Hepatocyte (in vitro differentiated cells): Measurements from ENCODE around the gene HELZ2. TPM values are rescaled to one million over a fixed set of nuclear protein-coding genes. Genes with fewer than 3 reads are reported as not detected.

ENCODE experiments used
- DNase-seq: peaks from one replicate; pipeline ENCODE4 v3.0.0-alpha.2; 2016; ENCODE audit warnings: low spot score
- H2AFZ ChIP-seq: fragments of 200-600 bp; sonication (generic); 2 replicates; pipeline ENCODE4 v1.6.0; 2016; ENCODE audit warnings: antibody characterized with exemption, mild to moderate bottlenecking
- H3K27ac ChIP-seq: fragments of 200-600 bp; sonication (generic); 2 replicates; pipeline ENCODE4 v1.5.1; 2016; ENCODE audit warnings: mild to moderate bottlenecking
- H3K27me3 ChIP-seq: fragments of 200-600 bp; sonication (generic); 2 replicates; pipeline ENCODE4 v1.6.1; 2016
- H3K36me3 ChIP-seq: fragments of 200-600 bp; sonication (generic); replicated peaks from 2 replicates; pipeline ENCODE4 v1.5.1; 2016; ENCODE audit warnings: low read depth; ENCODE audit not compliant: insufficient read depth
- H3K4me1 ChIP-seq: fragments of 200-600 bp; sonication (generic); 2 replicates; pipeline ENCODE4 v1.5.1; 2016; ENCODE audit warnings: mild to moderate bottlenecking, moderate library complexity; ENCODE audit not compliant: insufficient read depth
- H3K4me2 ChIP-seq: fragments of 200-600 bp; sonication (generic); 2 replicates; pipeline ENCODE4 v1.6.0; 2016
- H3K4me3 ChIP-seq: fragments of 200-600 bp; sonication (generic); 2 replicates; pipeline ENCODE4 v1.5.1; 2016; ENCODE audit warnings: mild to moderate bottlenecking
- H3K79me2 ChIP-seq: fragments of 200-600 bp; sonication (generic); 2 replicates; pipeline ENCODE4 v1.6.0; 2017; ENCODE audit warnings: mild to moderate bottlenecking
- H3K9me2 ChIP-seq: fragments of 200-600 bp; sonication (generic); replicated peaks from 2 replicates; pipeline ENCODE4 v1.6.0; 2017; ENCODE audit warnings: mild to moderate bottlenecking; ENCODE audit not compliant: insufficient read depth
- H3K9me3 ChIP-seq: fragments of 200-600 bp; sonication (generic); 2 replicates; pipeline ENCODE4 v1.5.1; 2016; ENCODE audit warnings: low read depth, mild to moderate bottlenecking
- H4K20me1 ChIP-seq: fragments of 200-600 bp; sonication (generic); 2 replicates; pipeline ENCODE4 v1.6.0; 2016; ENCODE audit warnings: mild to moderate bottlenecking; ENCODE audit not compliant: insufficient read depth, poor library complexity, severe bottlenecking
- WGBS: methylation state at CpG from one replicate; pipeline ENCODE4 v1.1.6; 2016; ENCODE audit warnings: low lambda C conversion rate; ENCODE audit errors: missing lambda C conversion rate; 5-methylcytosine and 5-hydroxymethylcytosine counted together
- polyA plus RNA-seq: library from polyadenylated mRNA; unstranded; fragments of >200 nt; fragmentation: Nextera tagmentation; extraction: Ambion mirVana; gene quantifications from 2 replicates; pipeline ENCODE4 v1.2.1, GENCODE V29; 2016
- total RNA-seq: library from RNA; depleted of rRNA; stranded (reverse); fragments of >200 nt; gene quantifications from 2 replicates; pipeline ENCODE4 v1.2.3, GENCODE V29; 2014
- TF ChIP-seq, protein P1 (sequence below): fragments of 200-600 bp; sonication (generic); IDR thresholded peaks from 2 replicates; pipeline ENCODE4 v1.5.1; 2016; ENCODE audit warnings: antibody characterized with exemption, mild to moderate bottlenecking; ENCODE audit not compliant: poor library complexity

HELZ2 gene
- total and polyA plus RNA-seq, 2 experiments from 2014 or later: 4.6 to 17.0 TPM

DNA sequence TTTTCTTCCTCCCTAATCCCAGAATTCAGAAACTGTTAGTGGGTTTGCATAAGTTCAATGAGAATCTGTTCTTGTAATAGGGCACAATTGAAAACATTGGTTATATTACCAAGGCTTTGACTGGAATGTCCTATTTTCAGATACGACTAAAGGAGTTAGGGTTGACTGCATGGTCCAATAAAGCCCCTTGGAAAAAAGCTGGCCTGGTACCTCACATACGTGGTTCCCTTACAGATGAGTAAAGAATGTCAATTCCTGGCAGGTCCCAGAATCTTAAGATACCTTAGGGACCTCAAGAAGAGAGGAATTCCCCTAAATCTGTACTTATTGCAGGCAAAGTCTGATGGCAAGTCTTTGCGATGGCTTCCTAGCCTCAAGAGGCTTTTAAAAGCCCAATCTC is 48.9 kb downstream of the HELZ2 start:
- H3K36me3 ChIP-seq: no peaks in the 10 kb centered on the region
- no peaks in the 10 kb centered on the region for H3K9me2 ChIP-seq
- no peak overlapping the region for H3K4me3 ChIP-seq
- H3K9me3 ChIP-seq: no peaks in the 10 kb centered on the region
- peaks cover 16% of the 10 kb centered on the region for H3K79me2 ChIP-seq
- H2AFZ ChIP-seq: no peak overlapping the region
- no peak overlapping the region for H3K4me2 ChIP-seq
- no peak overlapping the region for H3K27ac ChIP-seq
- peaks cover 24% of the 10 kb centered on the region for H4K20me1 ChIP-seq
- 78% methylated on average over 3 of the region's 3 CpGs for WGBS
- peaks cover 8% of the 10 kb centered on the region for H3K4me1 ChIP-seq
- H3K27me3 ChIP-seq: no peaks in the 10 kb centered on the region
- TF ChIP-seq, protein P1, sequence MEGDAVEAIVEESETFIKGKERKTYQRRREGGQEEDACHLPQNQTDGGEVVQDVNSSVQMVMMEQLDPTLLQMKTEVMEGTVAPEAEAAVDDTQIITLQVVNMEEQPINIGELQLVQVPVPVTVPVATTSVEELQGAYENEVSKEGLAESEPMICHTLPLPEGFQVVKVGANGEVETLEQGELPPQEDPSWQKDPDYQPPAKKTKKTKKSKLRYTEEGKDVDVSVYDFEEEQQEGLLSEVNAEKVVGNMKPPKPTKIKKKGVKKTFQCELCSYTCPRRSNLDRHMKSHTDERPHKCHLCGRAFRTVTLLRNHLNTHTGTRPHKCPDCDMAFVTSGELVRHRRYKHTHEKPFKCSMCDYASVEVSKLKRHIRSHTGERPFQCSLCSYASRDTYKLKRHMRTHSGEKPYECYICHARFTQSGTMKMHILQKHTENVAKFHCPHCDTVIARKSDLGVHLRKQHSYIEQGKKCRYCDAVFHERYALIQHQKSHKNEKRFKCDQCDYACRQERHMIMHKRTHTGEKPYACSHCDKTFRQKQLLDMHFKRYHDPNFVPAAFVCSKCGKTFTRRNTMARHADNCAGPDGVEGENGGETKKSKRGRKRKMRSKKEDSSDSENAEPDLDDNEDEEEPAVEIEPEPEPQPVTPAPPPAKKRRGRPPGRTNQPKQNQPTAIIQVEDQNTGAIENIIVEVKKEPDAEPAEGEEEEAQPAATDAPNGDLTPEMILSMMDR: no peak
- no peak for DNase-seq

Other genes starting within 250 kb of the HELZ2 start
- gene CHRNA4, start 212.9 kb downstream of the HELZ2 start, total RNA-seq: 0.12 TPM in 1 of 2 replicates, not detected in the other
- gene CHRNA4, start 212.9 kb downstream of the HELZ2 start, polyA plus RNA-seq: 0.25 TPM in 1 of 2 replicates, not detected in the other
- 2.9 and 3.5 TPM in 2 replicates for gene KCNQ2, start 101.6 kb downstream of the HELZ2 start, total RNA-seq
- gene KCNQ2, start 101.6 kb downstream of the HELZ2 start, polyA plus RNA-seq: 4.3 and 5.4 TPM in 2 replicates
- gene EEF1A2, start 75.2 kb downstream of the HELZ2 start, total RNA-seq: 18.5 and 23.5 TPM in 2 replicates
- gene EEF1A2, start 75.2 kb downstream of the HELZ2 start, polyA plus RNA-seq: 12.0 and 14.8 TPM in 2 replicates
- gene PPDPF, start 53.5 kb downstream of the HELZ2 start, total RNA-seq: 47.6 and 55.1 TPM in 2 replicates
- 330 and 333 TPM in 2 replicates for gene PPDPF, start 53.5 kb downstream of the HELZ2 start, polyA plus RNA-seq
- gene PTK6, start 36.9 kb downstream of the HELZ2 start, total RNA-seq: 0.52 and 1.1 TPM in 2 replicates
- gene PTK6, start 36.9 kb downstream of the HELZ2 start, polyA plus RNA-seq: 0.06 and 0.27 TPM in 2 replicates
- not detected in 2 replicates for gene SRMS, start 26.5 kb downstream of the HELZ2 start, total RNA-seq
- not detected in 2 replicates for gene SRMS, start 26.5 kb downstream of the HELZ2 start, polyA plus RNA-seq
- 0.57 and 0.76 TPM in 2 replicates for gene FNDC11, start 20.1 kb downstream of the HELZ2 start, total RNA-seq
- gene FNDC11, start 20.1 kb downstream of the HELZ2 start, polyA plus RNA-seq: 0.79 and 2.1 TPM in 2 replicates
- 10.0 and 10.7 TPM in 2 replicates for gene GMEB2, start 52.9 kb upstream of the HELZ2 start, total RNA-seq
- gene GMEB2, start 52.9 kb upstream of the HELZ2 start, polyA plus RNA-seq: 8.7 and 10.9 TPM in 2 replicates
- 13.2 and 14.4 TPM in 2 replicates for gene STMN3, start 79.2 kb upstream of the HELZ2 start, total RNA-seq
- gene STMN3, start 79.2 kb upstream of the HELZ2 start, polyA plus RNA-seq: 17.3 and 18.2 TPM in 2 replicates
- 16.9 and 18.2 TPM in 2 replicates for gene RTEL1, start 84.1 kb upstream of the HELZ2 start, total RNA-seq
- gene RTEL1, start 84.1 kb upstream of the HELZ2 start, polyA plus RNA-seq: 14.0 and 18.3 TPM in 2 replicates
- 0.97 and 3.3 TPM in 2 replicates for gene TNFRSF6B, start 122.4 kb upstream of the HELZ2 start, total RNA-seq
- gene TNFRSF6B, start 122.4 kb upstream of the HELZ2 start, polyA plus RNA-seq: 4.2 and 5.1 TPM in 2 replicates
- gene ARFRP1, start 133.7 kb upstream of the HELZ2 start, total RNA-seq: 24.0 and 31.5 TPM in 2 replicates
- gene ARFRP1, start 133.7 kb upstream of the HELZ2 start, polyA plus RNA-seq: 38.0 and 50.0 TPM in 2 replicates
- 18.6 and 21.5 TPM in 2 replicates for gene ZGPAT, start 133.8 kb upstream of the HELZ2 start, total RNA-seq
- gene ZGPAT, start 133.8 kb upstream of the HELZ2 start, polyA plus RNA-seq: 41.7 and 48.7 TPM in 2 replicates
- 6.6 and 11.7 TPM in 2 replicates for gene LIME1, start 162.4 kb upstream of the HELZ2 start, total RNA-seq
- gene LIME1, start 162.4 kb upstream of the HELZ2 start, polyA plus RNA-seq: 20.2 and 20.7 TPM in 2 replicates
- 43.9 and 59.4 TPM in 2 replicates for gene SLC2A4RG, start 165.5 kb upstream of the HELZ2 start, total RNA-seq
- gene SLC2A4RG, start 165.5 kb upstream of the HELZ2 start, polyA plus RNA-seq: 50.4 and 53.6 TPM in 2 replicates